ENCODE measurements around the gene TMEM82.
A peak's percentile ranks its signal among the peaks of the same experiment; 100 is the strongest.

TMEM82 gene

GRCh38 chr1:15739259-15739658 lies 3.0 kb upstream of the TMEM82 start:
- ATAC-seq (ENCODE audit: low read depth): no peak
- Histone ChIP-seq H3K4me3 (ENCODE audit: severe bottlenecking) (no peak overlapping the region), H3K27me3 (ENCODE audit: insufficient read depth, poor library complexity, severe bottlenecking) (no peaks in the 10 kb centered on the region), H3K27ac (ENCODE audit: poor library complexity, severe bottlenecking) (no peak overlapping the region), H3K9me3 (ENCODE audit: severe bottlenecking) (no peaks in the 10 kb centered on the region), H3K36me3 (ENCODE audit: low read depth) (peaks cover 2% of the 10 kb centered on the region; the same call in 1 of the 2 replicates), H3K4me1 (ENCODE audit: insufficient read depth, poor library complexity, severe bottlenecking) (no peaks in the 10 kb centered on the region)
- no peak for TF ChIP-seq CTCF (IDR thresholded peaks at IDR 0.05; ENCODE audit: poor library complexity, severe bottlenecking)
- DNase-seq (ENCODE audit: low spot score): no peak

GRCh38 chr1:15739745-15740144 lies 2.6 kb upstream of the TMEM82 start:
- DNase-seq (ENCODE audit: low spot score): no peak

GRCh38 chr1:15740924-15741850 lies 1.1 kb upstream of the TMEM82 start:
- Histone ChIP-seq H3K9me3 (ENCODE audit: severe bottlenecking) (no peaks in the 10 kb centered on the region), H3K36me3 (ENCODE audit: low read depth) (no peaks in the 10 kb centered on the region), H3K4me1 (ENCODE audit: insufficient read depth, poor library complexity, severe bottlenecking) (no peaks in the 10 kb centered on the region), H3K27me3 (ENCODE audit: insufficient read depth, poor library complexity, severe bottlenecking) (no peaks in the 10 kb centered on the region), H3K27ac (ENCODE audit: poor library complexity, severe bottlenecking) (no peak overlapping the region), H3K4me3 (ENCODE audit: severe bottlenecking) (no peak overlapping the region)
- peak; percentile 97 for TF ChIP-seq CTCF (IDR thresholded peaks at IDR 0.05; ENCODE audit: poor library complexity, severe bottlenecking)
- ATAC-seq (ENCODE audit: low read depth) (peak; percentile 93), DNase-seq (ENCODE audit: low spot score) (peak; percentile 87)

More at GRCh38 chr1:15739745-15740144, 2.6 kb upstream of the TMEM82 start:
- no peaks in the 10 kb centered on the region for H3K9me3 ChIP-seq (ENCODE audit: severe bottlenecking)
- ATAC-seq (ENCODE audit: low read depth): no peak
- H3K4me3 ChIP-seq (ENCODE audit: severe bottlenecking): no peak overlapping the region
- H3K36me3 ChIP-seq (ENCODE audit: low read depth): no peaks in the 10 kb centered on the region
- no peak overlapping the region for H3K27ac ChIP-seq (ENCODE audit: poor library complexity, severe bottlenecking)
- H3K27me3 ChIP-seq (ENCODE audit: insufficient read depth, poor library complexity, severe bottlenecking): no peaks in the 10 kb centered on the region
- no peaks in the 10 kb centered on the region for H3K4me1 ChIP-seq (ENCODE audit: insufficient read depth, poor library complexity, severe bottlenecking)
- TF ChIP-seq CTCF (IDR thresholded peaks at IDR 0.05; ENCODE audit: poor library complexity, severe bottlenecking): peak; percentile 6

GRCh38 chr1:15744122-15744679 lies 1.9 kb downstream of the TMEM82 start:
- Histone ChIP-seq H3K4me3 (ENCODE audit: severe bottlenecking) (no peak overlapping the region), H3K9me3 (ENCODE audit: severe bottlenecking) (no peaks in the 10 kb centered on the region), H3K27ac (ENCODE audit: poor library complexity, severe bottlenecking) (no peak overlapping the region), H3K36me3 (ENCODE audit: low read depth) (no peaks in the 10 kb centered on the region), H3K27me3 (ENCODE audit: insufficient read depth, poor library complexity, severe bottlenecking) (no peaks in the 10 kb centered on the region), H3K4me1 (ENCODE audit: insufficient read depth, poor library complexity, severe bottlenecking) (peaks cover 9% of the 10 kb centered on the region)
- ATAC-seq (ENCODE audit: low read depth) (no peak), DNase-seq (ENCODE audit: low spot score) (peak; percentile 62)
- TF ChIP-seq CTCF (IDR thresholded peaks at IDR 0.05; ENCODE audit: poor library complexity, severe bottlenecking): no peak
